OCI-LY7 (cell line): ENCODE data around the gene ESPNL. TPM values are rescaled to one million over a fixed set of nuclear protein-coding genes. Genes with fewer than 3 reads are reported as not detected.

Source experiments
- BruUV-seq: library from RNA; stranded (reverse); fragments of 400-500 nt; replicated peaks from 2 replicates; lab custom pipeline; 2021; lab: Mats Ljungman, UMichigan
- CTCF ChIA-PET: fragments of 300-600 bp; sonication (Branson Sonifier 250); formaldehyde crosslinking; loops from one replicate; lab custom pipeline; 2022; ENCODE audit warnings: antibody characterized with exemption; ENCODE audit not compliant: unreplicated experiment; lab: Charles Lee
- POLR2A ChIA-PET: fragments of 300-600 bp; sonication (Branson Sonifier 250); formaldehyde crosslinking; loops from one replicate; lab custom pipeline; 2022; ENCODE audit warnings: antibody characterized with exemption; lab: Charles Lee
- DNase-seq: peaks from one replicate; pipeline ENCODE4 v3.0.0-alpha.2; 2015; ENCODE audit warnings: low spot score
- H2AFZ ChIP-seq: fragments of 200-600 bp; sonication (generic), shearing (Covaris generic); 2 replicates; pipeline ENCODE4 v1.6.1; 2014; ENCODE audit warnings: mild to moderate bottlenecking, antibody characterized with exemption, low read length, moderate library complexity
- H3K27ac ChIP-seq: fragments of 200-600 bp; sonication (generic); 2 replicates; pipeline ENCODE4 v1.5.1; 2014; ENCODE audit warnings: mixed run types, low read depth, mild to moderate bottlenecking, moderate library complexity, low read length, inconsistent platforms; ENCODE audit not compliant: poor library complexity, severe bottlenecking
- H3K36me3 ChIP-seq: fragments of 200-600 bp; sonication (generic); 2 replicates; pipeline ENCODE4 v1.6.1; 2014; ENCODE audit warnings: mild to moderate bottlenecking, antibody characterized with exemption, low read length, moderate library complexity, mixed read lengths; ENCODE audit not compliant: insufficient read depth
- H3K4me1 ChIP-seq: fragments of 200-600 bp; sonication (generic); 2 replicates; pipeline ENCODE4 v1.5.1; 2014; ENCODE audit warnings: mild to moderate bottlenecking, low read length; ENCODE audit not compliant: insufficient read depth, poor library complexity, severe bottlenecking
- H3K4me2 ChIP-seq: fragments of 200-600 bp; sonication (generic); 2 replicates; pipeline ENCODE4 v1.6.1; 2014; ENCODE audit warnings: mild to moderate bottlenecking, low read length
- H3K4me3 ChIP-seq: fragments of 200-600 bp; sonication (generic); 2 replicates; pipeline ENCODE4 v1.5.1; 2014; ENCODE audit warnings: mild to moderate bottlenecking, low read depth, low read length; ENCODE audit not compliant: poor library complexity, severe bottlenecking
- H3K79me2 ChIP-seq: fragments of 200-600 bp; sonication (generic); 2 replicates; pipeline ENCODE4 v1.6.1; 2016; ENCODE audit warnings: low read depth, mild to moderate bottlenecking, low read length, moderate library complexity, mixed read lengths; ENCODE audit not compliant: insufficient read depth
- H3K9me2 ChIP-seq: fragments of 200-600 bp; sonication (generic); 2 replicates; pipeline ENCODE4 v1.6.1; 2016; ENCODE audit warnings: mild to moderate bottlenecking, low read length, mixed read lengths; ENCODE audit not compliant: insufficient read depth
- H3K9me3 ChIP-seq: fragments of 200-600 bp; sonication (generic); 2 replicates; pipeline ENCODE4 v1.6.1; 2014; ENCODE audit warnings: mild to moderate bottlenecking, mixed run types, low read length, mixed read lengths
- H4K20me1 ChIP-seq: fragments of 200-600 bp; sonication (generic); 2 replicates; pipeline ENCODE4 v1.6.1; 2014; ENCODE audit warnings: mild to moderate bottlenecking, antibody characterized with exemption, low read length, moderate library complexity, mixed read lengths; ENCODE audit not compliant: insufficient read depth
- CTCF ChIP-seq: fragments of 200-600 bp; sonication (generic); conservative IDR thresholded peaks from 2 replicates; pipeline ENCODE4 v1.5.1; 2014; ENCODE audit warnings: mild to moderate bottlenecking, antibody characterized with exemption, low read length, moderate library complexity, mixed read lengths
- EZH2phosphoT487 ChIP-seq: fragments of 200-600 bp; sonication (generic); IDR thresholded peaks from 2 replicates; pipeline ENCODE4 v1.6.1; 2018; ENCODE audit warnings: low read depth, borderline replicate concordance, mild to moderate bottlenecking, mixed run types, antibody characterized with exemption, low read length, moderate library complexity, mixed read lengths
- intact Hi-C: fragments of 100-400 bp; cut with micrococcal nuclease; formaldehyde crosslinking; loops from one replicate; pipeline ENCODE4 v1.10.0; 2022; ENCODE audit not compliant: unreplicated experiment
- total RNA-seq, 2 experiments: library from RNA; depleted of rRNA in 1 of 2; stranded (reverse); fragments of >200 nt in 1 of 2; shearing (Covaris generic) in 1 of 2; gene quantifications; 2 replicates each; pipeline ENCODE4 v1.2.3, GENCODE V29; 2014 to 2022

The ESPNL gene
- total RNA-seq, 2 experiments from 2014 or later = 5.0 to 7.7 TPM

- Histone ChIP-seq H3K4me3 (peak overlapping the region; percentile 79), H2AFZ (peak overlapping the region; percentile 75; the same call in 1 of the 2 replicates), H3K9me2 (no peaks in the 10 kb centered on the region), H3K4me2 (peak overlapping the region; percentile 88), H3K9me3 (no peaks in the 10 kb centered on the region), H3K27ac (peak overlapping the region; percentile 26), H4K20me1 (no peaks in the 10 kb centered on the region), H3K36me3 (peaks cover 9% of the 10 kb centered on the region), H3K79me2 (peaks cover 14% of the 10 kb centered on the region; the same call in 1 of the 2 replicates), H3K4me1 (peaks cover 31% of the 10 kb centered on the region)
- no peak for DNase-seq
- POLR2A ChIA-PET = interaction anchor here (0.6 to 1.6 kb wide), 4 partner anchors 10 to 40 kb away, joined by 3 to 5 read pairs (median 3); partner anchors contain the start of gene ESPNL
- intact Hi-C loops = loop anchor here (1.0 to 5.0 kb wide), 3 partner anchors 47 to 368 kb away; partner anchors contain the start of gene UBE2F
- CTCF ChIA-PET = no interaction called here
- no TSS peak for BruUV-seq
- TF ChIP-seq EZH2phosphoT487 (no peak), CTCF (no peak)
These were observed 40.0 kb upstream of the ESPNL start for GRCh38 chr2:238060096-238060541.

DNA sequence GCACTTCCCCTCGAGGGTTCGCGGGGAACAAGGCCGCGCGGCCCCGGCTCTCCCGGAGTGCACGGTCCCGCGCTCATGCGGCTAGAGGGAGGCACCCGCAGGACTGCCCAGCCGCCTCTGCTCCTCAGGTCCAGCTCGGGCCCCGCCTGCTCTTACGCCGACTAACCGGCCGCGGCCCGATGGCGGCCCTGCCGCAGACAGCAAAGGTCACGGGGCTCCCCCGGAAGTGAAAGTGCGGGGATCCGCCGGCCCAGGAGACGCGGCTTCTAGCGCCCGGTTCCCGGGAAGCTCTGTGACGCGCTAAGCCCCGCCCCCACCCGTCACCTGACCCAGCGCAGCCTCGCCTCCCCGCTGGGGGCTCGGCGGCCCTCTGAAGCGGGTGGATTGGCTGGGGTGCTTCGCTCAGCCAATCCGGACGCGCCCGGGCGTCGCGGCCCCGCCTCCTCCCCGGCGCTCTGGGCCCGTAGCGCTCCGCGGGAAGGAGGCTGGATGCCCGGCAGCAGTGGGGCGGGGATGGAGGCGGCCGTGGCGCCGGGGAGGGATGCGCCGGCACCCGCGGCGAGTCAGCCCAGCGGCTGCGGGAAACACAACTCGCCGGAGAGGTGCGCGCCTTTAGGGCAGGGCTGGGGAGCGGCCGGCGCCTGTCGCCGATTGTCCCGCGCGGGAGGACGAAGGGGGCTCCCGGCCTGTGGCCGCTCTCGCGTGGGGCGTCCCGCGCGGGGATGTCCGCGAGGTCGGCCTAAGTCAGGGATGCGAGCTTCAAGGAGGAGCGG, 39.4 kb upstream of the ESPNL start, which contains the start of gene SCLY:
Gene SCLY (plus strand): TSS at position 460 of the 773 bp plus-strand sequence. CDS start 54 bp downstream, at position 514.
- BruUV-seq = no TSS peak

More for the DNA sequence above, 39.4 kb upstream of the ESPNL start, which contains the start of gene SCLY:
- Histone ChIP-seq H3K79me2 (peaks cover 14% of the 10 kb centered on the region; the same call in 1 of the 2 replicates), H3K4me3 (peak within 1 kb of the TSS; percentile 79), H3K4me1 (peaks cover 30% of the 10 kb centered on the region), H2AFZ (peak within 1 kb of the TSS; percentile 75; the same call in 1 of the 2 replicates), H4K20me1 (no peaks in the 10 kb centered on the region), H3K9me3 (no peaks in the 10 kb centered on the region), H3K36me3 (peaks cover 12% of the 10 kb centered on the region), H3K4me2 (peak within 1 kb of the TSS; percentile 88), H3K9me2 (no peaks in the 10 kb centered on the region), H3K27ac (peak within 1 kb of the TSS; percentile 34)
- intact Hi-C loops = loop anchor here (1.0 to 5.0 kb wide), 3 partner anchors 47 to 368 kb away; partner anchors contain the start of gene UBE2F
- TF ChIP-seq EZH2phosphoT487 (no peak), CTCF (no peak)
- ChIA-PET CTCF (interaction anchor here (0.7 kb wide), 1 partner anchor 14 kb away, joined by 3 read pairs; no protein-coding TSS in a partner anchor), POLR2A (interaction anchor here (0.6 to 1.6 kb wide), 5 partner anchors 10 to 161 kb away, joined by 3 to 5 read pairs (median 3); no protein-coding TSS in a partner anchor)
- peak; percentile 97 for DNase-seq
